DMS153 treated with DMSO at 0.1 percent for 48 hours (cell line): ENCODE measurements around the gene DYRK3.
A peak's percentile ranks its signal among the peaks of the same experiment; 100 is the strongest.
"Not testable (repeated sequence)": the region's sequence is repeated elsewhere in the genome, so short reads cannot be mapped to it uniquely, and the experiment has no call there.

Experiments
- DNase-seq: peaks from one replicate; lab custom pipeline; 2025; ENCODE audit not compliant: unreplicated experiment; lab: John Stamatoyannopoulos, UW

The DYRK3 gene

DNA sequence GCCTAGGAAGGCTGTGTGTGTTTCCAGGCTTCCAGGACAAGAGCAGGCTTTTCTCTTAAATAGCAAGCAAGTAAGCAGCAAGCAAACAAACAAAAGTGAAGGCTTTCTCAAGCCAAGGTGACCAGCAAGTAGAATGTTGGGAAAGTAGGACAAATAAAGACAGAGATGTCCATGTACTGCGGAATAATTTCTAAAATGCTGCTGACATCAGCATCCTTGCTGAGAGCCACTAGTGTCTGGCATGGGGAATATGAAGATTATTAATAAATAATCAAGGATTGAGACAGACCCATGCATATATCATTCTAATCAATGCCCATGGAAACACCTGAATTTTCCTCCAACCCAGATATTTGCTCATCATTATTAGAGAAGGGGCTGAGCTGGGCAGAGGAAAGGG lies 6.4 kb upstream of the DYRK3 start:
- DNase-seq: no peak

DNA sequence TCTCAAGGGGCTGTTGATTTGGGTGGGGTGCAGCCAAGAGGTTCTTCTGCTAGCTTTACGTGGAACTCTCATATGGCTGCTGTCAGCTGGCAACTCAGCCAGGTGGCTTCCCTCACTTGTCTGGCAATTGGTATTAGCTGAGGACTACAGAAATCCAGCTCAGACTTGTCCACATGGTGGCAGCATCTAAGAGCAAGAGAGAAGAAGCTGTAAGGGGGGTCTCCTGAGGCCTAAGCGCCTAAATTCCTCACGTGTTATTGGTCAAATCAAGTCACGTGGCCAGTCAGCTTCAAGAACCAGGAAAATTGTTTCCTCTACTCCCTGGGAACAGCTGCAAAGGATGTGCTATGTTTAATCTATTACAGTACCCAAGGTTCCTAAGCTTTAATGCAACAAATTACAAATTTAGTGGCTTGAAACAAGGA lies 4.2 kb upstream of the DYRK3 start:
- peak; percentile 61 for DNase-seq

- DNase-seq: no peak
Measured at GRCh38 chr1:206633708-206634121, 1.6 kb upstream of the DYRK3 start.

DNA sequence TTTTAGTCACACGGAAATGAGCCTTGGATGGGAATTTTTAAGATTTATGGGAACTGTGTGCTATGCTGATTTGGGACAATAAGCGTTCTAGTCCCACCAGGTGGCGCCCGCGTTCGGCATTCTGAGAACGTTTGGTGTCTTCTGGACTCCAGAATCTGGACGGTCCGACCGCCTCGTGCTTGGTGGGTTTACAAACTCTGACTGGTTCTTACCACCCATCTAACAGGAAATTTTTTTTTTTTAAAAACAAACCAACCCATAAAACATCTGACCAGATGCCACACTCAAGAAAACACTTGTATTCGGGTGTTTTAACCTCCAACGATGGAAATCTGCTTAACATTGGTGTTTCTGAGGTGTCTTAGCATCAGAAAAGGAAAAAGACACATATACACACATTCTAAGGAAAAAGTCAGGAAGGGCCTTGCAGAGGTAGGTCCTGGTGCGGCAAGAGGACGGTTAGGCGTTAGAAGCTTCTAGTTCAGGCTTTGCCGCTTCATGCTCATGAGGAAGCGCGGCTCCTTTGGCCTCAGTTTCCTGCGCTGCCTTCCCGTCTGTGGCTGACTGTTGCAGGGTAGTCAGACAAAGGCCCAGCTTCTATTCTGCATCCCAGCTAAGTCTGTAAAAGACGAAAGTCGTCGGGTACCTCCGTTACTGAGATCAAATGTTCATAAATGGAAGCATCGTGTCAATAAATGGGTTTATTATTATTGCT lies 814 bp upstream of the DYRK3 start:
- DNase-seq: peak; percentile 94

GRCh38 chr1:206635978-206636345 lies 626 bp downstream of the DYRK3 start:
- no peak for DNase-seq

GRCh38 chr1:206636671-206637070 lies 1.3 kb downstream of the DYRK3 start:
- DNase-seq: no peak

DNA sequence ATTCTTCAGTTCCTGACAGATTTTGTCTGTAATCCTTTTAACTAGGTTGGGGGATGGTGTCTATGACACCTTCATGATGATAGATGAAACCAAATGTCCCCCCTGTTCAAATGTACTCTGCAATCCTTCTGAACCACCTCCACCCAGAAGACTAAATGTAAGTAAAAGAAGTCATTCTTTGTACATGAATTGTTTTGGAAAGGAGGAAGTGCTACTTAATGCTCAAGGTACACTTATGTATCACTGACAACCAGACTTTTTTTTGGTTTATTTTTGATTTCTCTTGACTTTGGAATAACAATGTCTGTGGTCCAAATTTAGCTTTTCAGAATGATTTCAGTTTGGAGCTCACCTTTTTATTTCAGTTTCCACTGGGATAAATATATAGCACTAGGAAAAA lies 2.3 kb downstream of the DYRK3 start:
- DNase-seq: no peak

GRCh38 chr1:206642074-206642473 lies 6.7 kb downstream of the DYRK3 start:
- not testable (repeated sequence) for DNase-seq

DNA sequence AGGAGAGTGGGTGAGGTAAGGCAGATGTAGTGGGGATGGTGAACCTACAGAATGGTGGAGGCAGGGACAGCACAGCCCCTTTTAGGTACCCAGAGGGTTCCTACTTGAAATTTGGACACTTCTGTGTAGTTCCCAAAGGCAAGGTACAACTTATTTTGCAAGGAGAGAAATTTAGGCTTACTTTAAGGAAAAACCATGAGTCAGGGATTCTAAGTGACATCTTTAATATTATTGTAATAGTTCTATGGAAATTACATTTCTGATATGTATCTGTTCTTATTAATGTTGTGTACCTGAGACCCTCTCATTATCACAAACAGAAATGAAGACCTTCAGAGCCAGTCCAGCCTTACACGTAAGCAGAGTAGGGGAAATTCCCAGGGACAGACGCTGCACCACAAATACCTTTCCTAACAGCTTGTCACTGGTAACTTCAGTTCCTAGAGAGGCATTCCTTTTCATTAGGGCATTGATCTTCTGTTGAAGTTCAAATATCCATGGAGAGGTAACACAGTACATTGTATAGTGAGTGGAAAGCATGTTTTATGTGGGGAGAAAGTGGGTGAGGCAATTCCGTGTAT lies 7.9 kb downstream of the DYRK3 start:
- DNase-seq: no peak

GRCh38 chr1:206646504-206646903 lies 11.2 kb downstream of the DYRK3 start:
- DNase-seq: no peak

DNA sequence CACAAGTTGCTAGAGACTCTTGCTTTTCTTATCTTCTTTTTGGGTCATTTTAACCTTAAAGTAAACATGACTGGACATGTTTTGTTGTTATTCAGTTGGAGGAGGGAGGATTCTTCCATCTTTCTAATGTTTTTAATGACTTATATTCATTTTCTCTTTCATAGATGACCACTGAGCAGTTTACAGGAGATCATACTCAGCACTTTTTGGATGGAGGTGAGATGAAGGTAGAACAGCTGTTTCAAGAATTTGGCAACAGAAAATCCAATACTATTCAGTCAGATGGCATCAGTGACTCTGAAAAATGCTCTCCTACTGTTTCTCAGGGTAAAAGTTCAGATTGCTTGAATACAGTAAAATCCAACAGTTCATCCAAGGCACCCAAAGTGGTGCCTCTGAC lies 11.9 kb downstream of the DYRK3 start:
- DNase-seq: no peak

GRCh38 chr1:206649261-206649921 lies 14.1 kb downstream of the DYRK3 start:
- DNase-seq: no peak

- no peak for DNase-seq
Measured at GRCh38 chr1:206651014-206651413, 15.7 kb downstream of the DYRK3 start.

DNA sequence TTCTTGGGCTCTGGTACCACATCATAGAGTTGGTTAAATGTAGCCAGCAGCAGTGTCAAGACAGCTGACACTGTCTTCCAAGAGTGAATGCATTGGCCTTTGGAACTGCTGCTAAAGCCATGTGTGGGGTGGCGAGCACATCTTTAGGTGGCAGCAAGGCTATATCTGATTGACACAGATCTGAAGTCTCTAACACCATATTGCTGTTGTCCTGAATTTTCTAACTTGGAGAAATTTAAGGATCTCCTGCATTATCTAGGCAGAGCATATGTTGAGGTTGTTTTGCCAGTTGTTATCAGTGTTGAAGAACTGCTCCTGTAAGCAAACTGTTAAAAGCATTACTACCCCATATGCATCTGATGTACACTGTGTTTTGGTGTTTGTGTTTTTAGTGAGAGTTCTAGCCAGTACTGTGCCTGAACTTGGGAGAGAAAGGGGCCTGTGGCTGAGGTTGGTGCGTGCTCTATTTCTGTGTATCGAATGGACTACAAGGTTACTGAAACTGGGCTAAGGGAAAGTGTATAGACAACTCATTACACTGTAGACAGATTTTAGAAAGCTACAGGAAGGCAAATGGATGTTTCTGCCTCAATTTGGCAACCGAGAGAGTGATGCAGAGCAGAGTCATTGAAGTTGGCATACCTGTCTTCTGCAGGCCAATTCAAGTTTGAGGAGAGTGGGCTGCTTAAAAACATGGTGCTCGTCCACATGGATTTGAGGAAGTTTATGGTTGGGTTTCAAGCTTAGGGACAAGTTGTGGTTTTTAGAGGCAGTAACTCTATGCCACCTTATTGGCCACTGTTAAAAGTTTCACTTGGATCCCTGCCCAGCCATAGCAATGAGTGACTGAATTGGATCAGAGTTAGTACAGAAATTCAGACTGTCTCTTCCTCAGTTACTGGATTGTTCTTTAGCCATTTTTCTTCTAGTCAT lies 16.9 kb downstream of the DYRK3 start:
- no peak for DNase-seq

DNA sequence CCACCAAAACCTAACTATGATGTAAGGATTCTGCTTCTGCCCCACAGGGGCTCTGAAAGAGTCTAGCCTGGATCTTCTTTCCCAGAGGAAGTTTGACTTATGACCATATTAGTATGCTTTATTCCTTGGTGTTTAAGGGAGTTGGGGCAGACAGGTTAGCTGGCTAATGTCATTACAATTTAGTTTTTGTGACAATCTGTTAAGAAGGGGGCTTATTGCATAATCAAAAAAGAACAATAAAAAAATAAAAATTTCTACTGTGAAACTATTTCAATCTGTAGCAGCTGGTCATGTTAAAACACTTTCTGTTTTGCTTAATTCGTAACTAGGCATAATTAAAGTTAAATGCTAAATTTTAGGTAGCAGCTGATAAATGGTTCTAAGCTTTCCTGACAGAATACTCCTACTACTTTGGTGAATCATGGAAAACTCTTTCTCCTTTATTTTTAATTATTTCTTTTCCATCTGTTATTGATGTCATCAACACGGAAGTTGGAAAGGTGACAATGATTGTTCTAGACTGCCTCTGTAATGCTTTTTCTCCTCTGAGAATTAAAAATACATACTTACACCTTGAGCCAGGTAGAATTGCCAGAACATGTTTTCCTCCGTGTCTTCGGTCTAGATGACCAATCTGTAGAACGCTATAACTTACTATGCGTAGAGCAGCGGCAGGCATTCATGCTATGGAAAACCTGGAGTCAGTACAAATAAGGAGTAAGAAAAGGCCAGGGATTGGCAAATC lies 18.6 kb downstream of the DYRK3 start:
- DNase-seq: no peak

DNA sequence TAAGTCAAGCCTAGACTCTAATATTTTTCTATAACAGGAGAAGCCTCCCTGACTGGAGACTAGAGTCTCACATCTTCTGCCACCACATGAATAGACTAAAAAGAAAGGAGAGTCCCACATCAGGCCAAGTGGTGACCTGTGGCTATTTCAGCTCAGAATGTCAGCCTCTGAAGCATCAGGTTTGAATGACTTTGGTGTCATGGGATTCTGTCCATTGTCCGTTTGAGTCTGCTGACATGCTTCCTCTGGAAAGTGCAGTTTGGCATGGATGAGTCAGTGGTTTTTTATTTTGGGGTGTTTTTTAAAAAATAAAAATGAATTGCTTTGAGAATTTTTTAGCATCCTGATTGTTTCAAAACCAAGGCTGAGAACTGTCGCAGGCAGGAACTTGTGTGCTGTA lies 19.5 kb downstream of the DYRK3 start:
- DNase-seq: no peak

DNA sequence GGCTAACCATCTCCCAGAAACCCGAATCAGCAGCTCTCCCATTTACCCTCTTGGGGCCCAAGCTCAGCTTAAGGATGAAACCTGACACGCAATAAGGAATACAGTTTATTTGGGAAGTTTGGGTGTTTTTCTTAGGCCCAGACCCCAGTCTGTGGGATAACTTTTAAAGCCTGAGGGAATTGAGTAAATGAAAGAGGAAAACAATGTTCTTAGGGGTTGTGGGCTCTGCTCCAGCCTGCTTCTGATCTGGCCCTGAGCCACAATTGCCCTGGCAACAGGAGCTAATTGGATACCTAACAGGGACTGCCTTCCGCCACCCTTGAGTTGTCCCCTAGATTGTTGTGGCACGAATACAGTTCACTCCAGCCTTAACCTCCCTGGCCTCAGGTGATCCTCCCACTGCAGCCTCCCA lies 20.1 kb downstream of the DYRK3 start:
- DNase-seq: peak; percentile 66

DNA sequence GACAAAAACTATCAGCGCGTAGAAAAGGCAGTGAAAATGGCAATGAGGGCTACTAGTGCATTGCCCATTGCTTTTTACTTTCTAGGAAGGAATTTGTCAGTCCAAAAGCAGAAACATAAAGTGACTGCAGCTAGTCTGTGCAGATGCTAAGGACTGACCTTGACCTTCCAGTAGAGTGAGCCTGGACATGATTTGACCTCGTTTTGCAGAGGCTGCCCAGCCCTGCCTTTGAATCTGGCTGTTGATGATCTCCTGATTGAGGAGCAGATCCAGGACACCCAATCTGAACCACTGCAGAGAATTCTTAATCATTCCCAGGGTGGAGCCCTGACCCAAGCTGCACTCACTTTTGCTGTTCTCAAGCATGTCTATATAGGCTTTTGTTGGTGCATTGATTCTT lies 21.6 kb downstream of the DYRK3 start:
- no peak for DNase-seq

DNA sequence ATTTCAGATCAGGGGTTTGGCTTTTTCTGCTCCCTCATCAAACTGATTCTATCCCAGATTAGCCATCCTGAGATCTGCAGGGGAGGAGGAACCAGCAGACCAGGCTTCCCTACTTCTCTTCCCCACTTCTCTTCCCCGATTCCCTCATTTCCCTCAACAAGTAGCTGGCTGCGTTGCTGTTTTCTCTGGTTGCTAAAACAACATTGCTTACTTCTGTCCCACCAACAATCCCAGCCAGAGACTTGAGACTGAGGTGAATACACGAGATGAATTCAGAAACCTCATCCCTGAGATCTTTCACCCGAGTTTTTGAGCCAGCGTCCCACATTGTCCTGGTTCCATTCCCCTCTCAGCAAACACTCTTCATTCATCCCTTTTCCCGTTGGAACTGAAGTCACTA lies 22.4 kb downstream of the DYRK3 start:
- DNase-seq: no peak

DNA sequence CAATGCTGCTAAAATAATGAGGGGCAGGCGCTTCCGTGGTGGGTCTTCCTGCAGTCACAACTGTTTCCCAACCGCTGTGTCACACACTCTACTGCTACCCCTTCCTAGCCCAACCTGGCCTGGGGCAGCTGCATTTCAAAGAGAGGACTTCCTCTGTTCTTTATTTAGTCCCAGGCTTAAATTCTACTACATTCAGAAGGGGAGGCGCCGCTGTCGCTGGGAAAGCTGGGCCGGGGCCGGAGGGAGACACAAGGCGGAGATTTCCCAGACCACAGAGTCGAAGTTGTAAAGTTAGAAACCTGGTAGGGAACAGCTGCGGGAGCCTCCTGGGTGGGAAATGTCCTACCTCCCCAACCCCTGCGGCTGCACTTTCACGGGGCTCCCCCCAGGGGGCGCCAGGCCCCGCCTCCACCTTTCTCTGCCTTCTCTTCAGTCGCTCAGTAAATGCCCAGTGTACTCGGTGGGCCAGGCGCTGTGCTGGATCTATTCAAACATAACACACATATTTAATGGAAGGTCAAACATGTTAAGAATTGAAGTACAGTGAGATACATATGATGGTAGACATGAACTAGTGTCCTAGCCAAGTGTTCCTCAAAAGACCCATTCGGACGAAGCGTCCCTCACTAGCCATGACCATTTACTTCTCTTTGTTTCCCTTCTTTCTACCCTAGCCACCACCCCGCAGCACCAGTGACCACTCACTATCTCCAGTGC lies 23.1 kb downstream of the DYRK3 start:
- DNase-seq: no peak
